K562 (cell line): ENCODE measurements around the gene PDHX.
A peak's percentile ranks its signal among the peaks of the same experiment; 100 is the strongest.

ENCODE experiments used
- JUN ChIP-seq, 2 experiments: sonication (generic) in 1 of 2; formaldehyde crosslinking in 1 of 2; IDR thresholded peaks; 2 replicates each; pipeline versions ENCODE4 v1.6.1 to v1.8.0; 2012 to 2022; ENCODE audit warnings: borderline replicate concordance in 2 of 2, mild to moderate bottlenecking in 2 of 2, improper control_type of control experiment in 1 of 2, low read depth in 1 of 2, low read length in 1 of 2, missing genetic modification reagents in 1 of 2
- POLR2A ChIP-seq: fragments of 450-650 bp; conservative IDR thresholded peaks from 2 replicates; pipeline ENCODE4 v1.6.1; 2016
- ZNF830 ChIP-seq: fragments of 250-450 bp; sonication (Bioruptor Pico); IDR thresholded peaks from 2 replicates; pipeline ENCODE4 v1.5.0; 2021; ENCODE audit warnings: mild to moderate bottlenecking
- TF ChIP-seq, protein P1 (sequence below), 2 experiments: fragments of 450-650 bp in 1 of 2; sonication (generic) in 1 of 2; formaldehyde crosslinking in 1 of 2; IDR thresholded peaks in 1 of 2; conservative IDR thresholded peaks in 1 of 2; 2 replicates each; pipeline versions ENCODE4 v1.6.1 to v1.8.1; 2016 to 2023; ENCODE audit warnings: mild to moderate bottlenecking in 2 of 2, moderate library complexity in 2 of 2, inconsistent platforms in 1 of 2, missing genetic modification reagents in 1 of 2

DNA sequence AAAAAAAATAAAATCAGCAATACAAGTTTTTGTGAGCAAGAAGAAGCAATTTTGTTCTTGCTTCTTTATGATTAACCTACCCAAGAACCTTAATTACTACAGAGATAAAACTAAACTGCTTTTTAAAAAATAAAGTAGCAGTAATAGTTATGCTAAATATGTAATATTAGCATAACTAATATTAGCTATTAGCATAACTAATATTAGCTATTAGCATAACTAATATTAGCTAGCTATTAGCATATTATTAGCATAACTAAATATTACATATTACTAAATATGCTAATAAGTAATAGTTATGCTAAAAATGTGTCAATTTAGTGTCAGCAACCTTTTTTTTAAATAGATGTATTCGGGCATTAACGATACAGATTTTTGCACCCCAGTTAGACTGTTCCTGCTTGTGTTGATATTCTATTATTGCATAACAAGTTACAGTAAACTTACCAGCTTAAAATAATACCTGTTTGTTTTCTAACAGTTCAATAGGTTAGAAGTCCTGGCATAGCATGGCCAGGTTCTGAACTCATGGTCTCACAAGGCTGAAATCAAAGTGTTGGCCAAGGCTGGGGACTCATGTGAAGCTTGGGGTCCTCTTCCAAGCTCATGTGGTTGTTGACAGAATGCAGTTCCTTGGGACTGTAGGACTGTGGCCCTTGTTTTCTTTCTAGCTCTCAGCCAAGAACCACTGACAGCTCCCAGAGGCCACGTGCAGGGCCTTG, 48.4 kb downstream of the PDHX start:
- TF ChIP-seq POLR2A: no peak
- TF ChIP-seq, protein P1, sequence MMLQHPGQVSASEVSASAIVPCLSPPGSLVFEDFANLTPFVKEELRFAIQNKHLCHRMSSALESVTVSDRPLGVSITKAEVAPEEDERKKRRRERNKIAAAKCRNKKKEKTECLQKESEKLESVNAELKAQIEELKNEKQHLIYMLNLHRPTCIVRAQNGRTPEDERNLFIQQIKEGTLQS (IDR thresholded peaks at IDR 0.05): no peak
- TF ChIP-seq, protein P1 (CRISPR knock-in tag; conservative IDR thresholded peaks at IDR 0.05): peak; percentile 82; the same call in 1 of the 2 replicates
- TF ChIP-seq ZNF830 (CRISPR knock-in tag): no peak
- TF ChIP-seq JUN (IDR thresholded peaks at IDR 0.05; ENCODE audit: borderline replicate concordance, low read depth, low read length): no peak
- no peak for TF ChIP-seq JUN (CRISPR knock-in tag; IDR thresholded peaks at IDR 0.05; ENCODE audit: borderline replicate concordance)
